K562 (cell line): ENCODE measurements around the gene GUCA2B. TPM values are rescaled to one million over a fixed set of nuclear protein-coding genes. Genes with fewer than 3 reads are reported as not detected.

Experiments
- ATAC-seq: fragments of 200-7000 bp; cut with Tn5 transposase; 3 replicates; pipeline ENCODE4 v1.9.1; 2020; ENCODE audit warnings: moderate library complexity
- BruUV-seq: library from RNA; stranded (reverse); fragments of 400-500 nt; replicated peaks from 2 replicates; lab custom pipeline; 2021; lab: Mats Ljungman, UMichigan
- CTCF ChIA-PET: fragments of 300-600 bp; formaldehyde crosslinking; extraction: SDS; loops from one replicate; lab custom pipeline; 2021; ENCODE audit warnings: low intra/inter-chr PET ratio; lab: Yijun Ruan, JAX
- POLR2A ChIA-PET: fragments of 300-600, 350-650 bp; sonication (Branson Sonifier 250); formaldehyde crosslinking; extraction: SDS; loops from one replicate; lab custom pipeline; 2021; ENCODE audit warnings: antibody characterized with exemption, inconsistent platforms; lab: Yijun Ruan, JAX
- DNase-seq, 4 experiments: peaks; one replicate each; pipeline versions ENCODE4 v3.0.0 to v3.0.0-alpha.2; 2011 to 2018; ENCODE audit warnings: low spot score in 3 of 4, mixed read lengths in 3 of 4; ENCODE audit errors: extremely low read depth in 1 of 4
- FAIRE-seq: peaks from 2 replicates; lab custom pipeline; 2011; peaks lifted over from hg19 to GRCh38; lab: Jason Lieb, UNC
- H2AFZ ChIP-seq: 2 replicates; pipeline ENCODE4 v1.6.0; 2011; ENCODE audit warnings: low read depth, low read length, control low read depth, inconsistent platforms
- H3K27ac ChIP-seq: fragments of 200-600 bp; 3 replicates; pipeline ENCODE4 v1.8.0; 2011; ENCODE audit warnings: low read depth, mild to moderate bottlenecking, control low read depth, inconsistent platforms, low read length, moderate library complexity, mixed read lengths; ENCODE audit errors: extremely low read depth
- H3K27me3 ChIP-seq, 2 experiments: fragments of 300-600 bp in 1 of 2; 2 replicates in 1 of 2; 3 replicates in 1 of 2; pipeline versions ENCODE4 v1.6.0 to v1.8.0; 2011; ENCODE audit warnings: inconsistent platforms in 2 of 2, low read length in 2 of 2, mild to moderate bottlenecking in 1 of 2, mixed read lengths in 1 of 2, moderate library complexity in 1 of 2; ENCODE audit not compliant: control insufficient read depth in 2 of 2, insufficient read depth in 2 of 2
- H3K36me3 ChIP-seq: fragments of 300-600 bp; 3 replicates; pipeline ENCODE4 v1.8.0; 2011; ENCODE audit warnings: mild to moderate bottlenecking, low read length, inconsistent platforms; ENCODE audit not compliant: control insufficient read depth, insufficient read depth
- H3K4me1 ChIP-seq, 2 experiments: fragments of 200-600 bp in 1 of 2; replicated peaks in 1 of 2; 2 replicates in 1 of 2; 3 replicates in 1 of 2; pipeline versions ENCODE4 v1.5.1 to v1.8.0; 2011; ENCODE audit warnings: inconsistent platforms in 2 of 2, low read length in 2 of 2, mild to moderate bottlenecking in 1 of 2, mixed read lengths in 1 of 2, moderate library complexity in 1 of 2; ENCODE audit not compliant: control insufficient read depth in 2 of 2, insufficient read depth in 2 of 2
- H3K4me2 ChIP-seq: 2 replicates; pipeline ENCODE4 v1.6.1; 2011; ENCODE audit warnings: low read length, control low read depth, inconsistent platforms, mixed read lengths; ENCODE audit not compliant: insufficient read depth
- H3K4me3 ChIP-seq: fragments of 200-600 bp; sonication (generic), shearing (Covaris generic); 2 replicates; pipeline ENCODE4 v1.5.1; 2016; ENCODE audit warnings: control low read depth, inconsistent platforms
- H3K79me2 ChIP-seq: fragments of 200-600 bp; 3 replicates; pipeline ENCODE4 v1.8.0; 2011; ENCODE audit warnings: low read length, inconsistent platforms; ENCODE audit not compliant: control insufficient read depth, insufficient read depth
- H3K9ac ChIP-seq, 2 experiments: 2 replicates each; pipeline versions ENCODE4 v1.6.0 to v1.6.1; 2011; ENCODE audit warnings: low read depth in 2 of 2, low read length in 2 of 2, control low read depth in 1 of 2, inconsistent platforms in 1 of 2, mild to moderate bottlenecking in 1 of 2, mixed read lengths in 1 of 2; ENCODE audit not compliant: insufficient read depth in 1 of 2
- H3K9me1 ChIP-seq: one replicate; pipeline ENCODE4 v1.6.0; 2011; ENCODE audit warnings: inconsistent platforms, mild to moderate bottlenecking, low read length, moderate library complexity; ENCODE audit not compliant: control insufficient read depth, insufficient read depth
- H3K9me3 ChIP-seq: replicated peaks from 2 replicates; pipeline ENCODE4 v1.5.1; 2011; ENCODE audit warnings: low read depth, low read length, inconsistent platforms; ENCODE audit not compliant: control insufficient read depth, insufficient read depth
- H4K20me1 ChIP-seq: replicated peaks from 2 replicates; pipeline ENCODE4 v1.6.1; 2011; ENCODE audit warnings: low read length, inconsistent platforms, mixed read lengths; ENCODE audit not compliant: control insufficient read depth, insufficient read depth
- BHLHE40 ChIP-seq: IDR thresholded peaks from 2 replicates; pipeline ENCODE4 v1.6.1; 2011; ENCODE audit warnings: low read length, improper control_type of control experiment
- CAMTA2 ChIP-seq: fragments of 250-450 bp; sonication (Bioruptor Pico); conservative IDR thresholded peaks from 2 replicates; pipeline ENCODE4 v1.5.1; 2022
- HNRNPUL1 ChIP-seq: fragments of 200-400 bp; formaldehyde crosslinking; IDR thresholded peaks from 2 replicates; pipeline ENCODE4 v1.6.1; 2017; ENCODE audit warnings: low read length
- KDM4B ChIP-seq, 2 experiments: fragments of 450-650 bp in 1 of 2; sonication (generic) in 1 of 2; IDR thresholded peaks; 2 replicates each; pipeline ENCODE4 v1.6.1; 2016 to 2017; ENCODE audit warnings: borderline replicate concordance in 2 of 2, antibody characterized with exemption in 1 of 2, low read depth in 1 of 2, mild to moderate bottlenecking in 1 of 2
- KLF1 ChIP-seq: fragments of 450-650 bp; IDR thresholded peaks from 2 replicates; pipeline ENCODE4 v1.6.1; 2016; ENCODE audit warnings: missing genetic modification characterization, missing compliant biosample characterization
- NCOA2 ChIP-seq, 2 experiments: fragments of 450-650 bp; IDR thresholded peaks; 2 replicates each; pipeline ENCODE4 v1.6.1; 2018; ENCODE audit warnings: mild to moderate bottlenecking in 2 of 2, moderate library complexity in 1 of 2; ENCODE audit not compliant: partially characterized antibody in 2 of 2
- ZNF212 ChIP-seq: fragments of 450-650 bp; formaldehyde crosslinking; IDR thresholded peaks from 2 replicates; pipeline ENCODE4 v1.4.0; 2020; ENCODE audit warnings: mild to moderate bottlenecking
- ZNF23 ChIP-seq: fragments of 250-450 bp; sonication (Bioruptor Pico); IDR thresholded peaks from 2 replicates; pipeline ENCODE4 v1.4.0; 2020; ENCODE audit warnings: mild to moderate bottlenecking
- ZNF449 ChIP-seq: fragments of 250-450 bp; sonication (Bioruptor Pico); IDR thresholded peaks from 2 replicates; pipeline ENCODE4 v1.8.0; 2022; ENCODE audit warnings: moderate library complexity, mild to moderate bottlenecking, inconsistent platforms
- ZNF639 ChIP-seq, 2 experiments: fragments of 200-800 bp in 1 of 2; sonication (Bioruptor generic) in 1 of 2; sonication (generic) in 1 of 2; formaldehyde crosslinking in 1 of 2; IDR thresholded peaks in 1 of 2; conservative IDR thresholded peaks in 1 of 2; 2 replicates each; pipeline versions ENCODE4 v1.5.0 to v1.6.1; 2016 to 2020; ENCODE audit warnings: missing compliant biosample characterization in 1 of 2, missing genetic modification characterization in 1 of 2, missing genetic modification reagents in 1 of 2
- WGBS: fragments of 100-300 bp; shearing (Covaris generic); methylation state at CpG from one replicate; pipeline ENCODE4 v1.1.6; 2016; ENCODE audit warnings: low coverage, mixed read lengths; ENCODE audit not compliant: insufficient coverage; ENCODE audit errors: missing lambda C conversion rate; 5-methylcytosine and 5-hydroxymethylcytosine counted together
- in situ Hi-C: fragments of 300-500 bp; cut with MboI; formaldehyde crosslinking; loops from 4 replicates; pipeline ENCODE4 v1.15.0; 2018; ENCODE audit warnings: inconsistent platforms, mixed read lengths
- intact Hi-C: fragments of 100-400 bp; cut with micrococcal nuclease; formaldehyde crosslinking; loops from 2 replicates; pipeline ENCODE4 v1.14.2; 2022
- polyA plus RNA-seq, 8 experiments: library from polyadenylated mRNA; depleted of rRNA in 4 of 8; stranded (reverse) in 5 of 8; unstranded in 3 of 8; fragments of >200 nt; fragmentation: Nextera tagmentation in 2 of 8; fragmentation: Illumina TruSeq in 1 of 8; extraction: Ambion mirVana in 2 of 8; extraction: Trizol in 1 of 8; gene quantifications; 2 replicates each; pipeline versions ENCODE4 v1.2.1 to v1.2.3, GENCODE V29; 2011 to 2014; ENCODE audit warnings: inconsistent platforms in 1 of 8, missing spikeins in 1 of 8
- total RNA-seq, 7 experiments: library from RNA; depleted of rRNA in 6 of 7; stranded (reverse); fragments of >200 nt in 6 of 7; fragmentation: Illumina TruSeq in 2 of 7; extraction: Trizol in 2 of 7; gene quantifications; 2 replicates each; pipeline versions ENCODE4 v1.2.1 to v1.2.3, GENCODE V29; 2011 to 2021; ENCODE audit warnings: low replicate concordance in 1 of 7

The GUCA2B gene
- total and polyA plus RNA-seq, 9 of the 15 experiments (the other 6 are each of a cell fraction or from before 2014, with no cell fraction given) = not detected

DNA sequence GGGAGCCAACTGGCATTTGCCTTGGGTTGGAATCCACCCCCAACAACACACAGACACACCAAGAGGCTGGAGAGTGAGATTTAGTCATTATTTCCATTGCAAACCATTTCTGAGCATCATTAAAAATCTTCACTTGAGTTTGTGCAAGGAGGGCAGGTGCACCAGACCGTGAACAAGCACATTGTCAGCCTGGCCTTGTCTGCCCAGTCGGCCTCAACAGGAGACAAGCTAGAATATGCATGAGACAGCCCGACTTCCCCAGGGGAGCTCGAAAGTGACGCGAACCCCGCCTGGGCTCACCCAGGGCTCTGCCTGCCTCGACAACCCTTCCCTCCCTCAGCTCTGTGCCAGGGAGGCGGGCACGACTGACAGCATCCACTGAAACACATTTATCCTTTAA lies 15.4 kb upstream of the GUCA2B start (continued):
- TF ChIP-seq KDM4B (IDR thresholded peaks at IDR 0.05; ENCODE audit: borderline replicate concordance in 2 of 2, low read depth in 1 of 2) = no peak
- TF ChIP-seq ZNF639 (CRISPR knock-in tag; conservative IDR thresholded peaks at IDR 0.05 in 1 of 2, IDR thresholded peaks at IDR 0.05 in 1 of 2) = no peak
- no peak for TF ChIP-seq NCOA2 (IDR thresholded peaks at IDR 0.05; ENCODE audit: partially characterized antibody in 2 of 2)
- TF ChIP-seq ZNF212 (CRISPR knock-in tag) = no peak
- no peak for TF ChIP-seq ZNF23
- TF ChIP-seq HNRNPUL1 = no peak
- TF ChIP-seq CAMTA2 = no peak
- no peak for TF ChIP-seq ZNF449 (CRISPR knock-in tag)

GRCh38 chr1:42138586-42138985 lies 14.6 kb upstream of the GUCA2B start:
- no peak for TF ChIP-seq KLF1 (tag)
- no peak for TF ChIP-seq BHLHE40
- TF ChIP-seq, all 486 proteins: peak for 0
- Histone ChIP-seq H3K4me3 (no peak overlapping the region), H3K4me1 (no peaks in the 10 kb centered on the region), H4K20me1 (peaks cover 11% of the 10 kb centered on the region), H2AFZ (no peak overlapping the region), H3K36me3 (no peaks in the 10 kb centered on the region), H3K4me2 (no peak overlapping the region), H3K27ac (no peak overlapping the region), H3K9ac (no peak overlapping the region), H3K9me3 (no peaks in the 10 kb centered on the region), H3K79me2 (no peaks in the 10 kb centered on the region), H3K9me1 (no peaks in the 10 kb centered on the region), H3K27me3 (peaks cover 25 to 51% of the 10 kb centered on the region in 2 experiments)
- WGBS = 27% methylated on average over 4 of the region's 4 CpGs
- no TSS peak for BruUV-seq
- FAIRE-seq (no peak), ATAC-seq (no peak), DNase-seq (no peak)
- intact Hi-C loops = loop anchor here (10.0 kb wide), 1 partner anchor 324 kb away; no protein-coding TSS in a partner anchor
- in situ Hi-C loops = loop anchor here (25.0 kb wide), 1 partner anchor 326 kb away; no protein-coding TSS in a partner anchor
- ChIA-PET CTCF (no interaction called here), POLR2A (no interaction called here)
